SU-DHL-6 (cell line): Measurements from ENCODE around the gene PASK.

Experiments
- H2AFZ ChIP-seq: fragments of 200-600 bp; sonication (generic); 2 replicates; pipeline ENCODE4 v1.6.1; 2014; ENCODE audit warnings: low read depth, mild to moderate bottlenecking, moderate library complexity, mixed read lengths, antibody characterized with exemption, low read length; ENCODE audit not compliant: severe bottlenecking
- H3F3A ChIP-seq: fragments of 200-600 bp; shearing (Covaris generic); 2 replicates; pipeline ENCODE4 v1.6.0; 2016; ENCODE audit warnings: antibody characterized with exemption, mild to moderate bottlenecking; ENCODE audit not compliant: insufficient read depth
- H3K27ac ChIP-seq: fragments of 200-600 bp; sonication (generic); 2 replicates; pipeline ENCODE4 v1.5.1; 2016; ENCODE audit warnings: low read depth, mild to moderate bottlenecking, low read length, moderate library complexity, mixed read lengths
- H3K27me3 ChIP-seq: fragments of 200-600 bp; sonication (generic), shearing (Covaris generic); 2 replicates; pipeline ENCODE4 v1.6.0; 2014; ENCODE audit warnings: mild to moderate bottlenecking, low read length
- H3K36me3 ChIP-seq: fragments of 200-600 bp; sonication (generic); 2 replicates; pipeline ENCODE4 v1.6.1; 2014; ENCODE audit warnings: mild to moderate bottlenecking, low read length, mixed read lengths
- H3K4me2 ChIP-seq: fragments of 300-600, 200-600 bp; shearing (Covaris generic), sonication (generic); 2 replicates; pipeline ENCODE4 v1.6.0; 2014; ENCODE audit warnings: low read length, low read depth, mild to moderate bottlenecking; ENCODE audit not compliant: poor library complexity, severe bottlenecking
- H3K4me3 ChIP-seq: fragments of 200-600 bp; sonication (generic); 2 replicates; pipeline ENCODE4 v1.5.1; 2014; ENCODE audit warnings: antibody characterized with exemption, low read length, mild to moderate bottlenecking, mixed read lengths; ENCODE audit not compliant: insufficient read depth, poor library complexity, severe bottlenecking
- H3K79me2 ChIP-seq: fragments of 200-600 bp; sonication (generic); 2 replicates; pipeline ENCODE4 v1.6.1; 2014; ENCODE audit warnings: mild to moderate bottlenecking, low read length, moderate library complexity; ENCODE audit not compliant: insufficient read depth
- H3K9ac ChIP-seq: fragments of 200-600 bp; sonication (generic); 2 replicates; pipeline ENCODE4 v1.7.0; 2014; ENCODE audit warnings: mild to moderate bottlenecking, low read length
- H3K9me2 ChIP-seq: fragments of 200-600 bp; sonication (generic); replicated peaks from 2 replicates; pipeline ENCODE4 v1.6.1; 2014; ENCODE audit warnings: low read length; ENCODE audit not compliant: insufficient read depth
- H3K9me3 ChIP-seq: fragments of 200-600 bp; sonication (generic); 2 replicates; pipeline ENCODE4 v1.6.1; 2014; ENCODE audit warnings: low read length, mixed read lengths; ENCODE audit not compliant: insufficient read depth
- H4K20me1 ChIP-seq: fragments of 200-600 bp; sonication (generic); 2 replicates; pipeline ENCODE4 v1.6.1; 2014; ENCODE audit warnings: low read depth, mild to moderate bottlenecking, antibody characterized with exemption, low read length, moderate library complexity, mixed read lengths
- CTCF ChIP-seq: fragments of 200-600 bp; sonication (generic); IDR thresholded peaks from one replicate; pipeline ENCODE4 v1.5.1; 2017; ENCODE audit warnings: antibody characterized with exemption, mild to moderate bottlenecking, low read length, moderate library complexity; ENCODE audit not compliant: insufficient read depth, poor library complexity, severe bottlenecking
- EZH2phosphoT487 ChIP-seq: fragments of 200-600 bp; sonication (generic), shearing (Covaris generic); conservative IDR thresholded peaks from 2 replicates; pipeline ENCODE4 v1.6.1; 2018; ENCODE audit warnings: mild to moderate bottlenecking, antibody characterized with exemption, low read length, moderate library complexity, mixed read lengths

PASK gene

DNA sequence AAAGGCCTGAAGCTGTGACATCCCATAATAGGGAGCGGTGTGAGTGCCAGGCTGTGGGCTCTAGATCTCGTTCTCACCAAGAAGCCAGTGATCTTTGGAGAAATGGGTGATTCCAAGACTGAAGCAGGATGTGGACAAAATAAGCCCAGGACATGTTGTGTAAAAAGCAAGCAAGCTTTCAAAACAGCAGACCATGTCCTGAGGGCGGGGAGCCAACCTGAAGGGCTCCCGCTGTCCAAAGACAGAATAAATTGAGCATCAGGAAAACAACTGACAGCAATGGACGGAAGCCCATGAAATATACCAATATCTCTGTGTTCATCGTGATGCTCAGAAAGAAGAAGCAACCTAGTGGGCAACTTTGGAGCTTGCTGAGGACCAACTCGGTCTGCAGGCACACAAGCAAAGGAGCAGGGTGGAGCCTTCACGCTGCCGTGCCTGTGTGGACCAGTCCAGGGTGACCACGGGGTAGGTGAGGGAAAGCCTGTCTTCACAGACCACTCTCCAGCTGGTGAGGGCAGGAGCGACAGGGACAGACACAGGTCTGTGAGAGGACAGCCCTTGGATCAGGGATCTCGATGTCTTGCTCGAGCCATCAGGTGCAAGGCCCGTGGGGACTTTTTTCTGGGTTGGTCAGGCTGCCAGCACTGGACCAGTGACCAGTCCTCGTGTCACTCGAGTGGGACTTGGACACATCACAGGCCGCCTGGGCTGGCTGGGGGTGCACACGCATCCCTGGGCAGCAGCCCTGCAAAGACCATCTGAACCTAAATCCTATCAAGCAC lies 68.7 kb downstream of the PASK start:
- no peaks in the 10 kb centered on the region for H3F3A ChIP-seq
- H3K4me3 ChIP-seq, result no peak overlapping the region
- H3K9ac ChIP-seq, result no peak overlapping the region
- TF ChIP-seq EZH2phosphoT487 (no peak), CTCF (no peak)
- no peaks in the 10 kb centered on the region for H3K9me2 ChIP-seq
- no peaks in the 10 kb centered on the region for H3K36me3 ChIP-seq
- no peaks in the 10 kb centered on the region for H3K9me3 ChIP-seq
- H2AFZ ChIP-seq, result no peak overlapping the region
- H3K79me2 ChIP-seq, result no peaks in the 10 kb centered on the region
- no peaks in the 10 kb centered on the region for H3K27me3 ChIP-seq
- no peak overlapping the region for H3K27ac ChIP-seq
- no peaks in the 10 kb centered on the region for H4K20me1 ChIP-seq
- H3K4me2 ChIP-seq, result no peak overlapping the region

- H3K9me2 ChIP-seq, result no peaks in the 10 kb centered on the region
- TF ChIP-seq EZH2phosphoT487 (no peak), CTCF (no peak)
- H3K9ac ChIP-seq, result no peak overlapping the region
These were observed 74.3 kb downstream of the PASK start for GRCh38 chr2:241074901-241075540.

DNA sequence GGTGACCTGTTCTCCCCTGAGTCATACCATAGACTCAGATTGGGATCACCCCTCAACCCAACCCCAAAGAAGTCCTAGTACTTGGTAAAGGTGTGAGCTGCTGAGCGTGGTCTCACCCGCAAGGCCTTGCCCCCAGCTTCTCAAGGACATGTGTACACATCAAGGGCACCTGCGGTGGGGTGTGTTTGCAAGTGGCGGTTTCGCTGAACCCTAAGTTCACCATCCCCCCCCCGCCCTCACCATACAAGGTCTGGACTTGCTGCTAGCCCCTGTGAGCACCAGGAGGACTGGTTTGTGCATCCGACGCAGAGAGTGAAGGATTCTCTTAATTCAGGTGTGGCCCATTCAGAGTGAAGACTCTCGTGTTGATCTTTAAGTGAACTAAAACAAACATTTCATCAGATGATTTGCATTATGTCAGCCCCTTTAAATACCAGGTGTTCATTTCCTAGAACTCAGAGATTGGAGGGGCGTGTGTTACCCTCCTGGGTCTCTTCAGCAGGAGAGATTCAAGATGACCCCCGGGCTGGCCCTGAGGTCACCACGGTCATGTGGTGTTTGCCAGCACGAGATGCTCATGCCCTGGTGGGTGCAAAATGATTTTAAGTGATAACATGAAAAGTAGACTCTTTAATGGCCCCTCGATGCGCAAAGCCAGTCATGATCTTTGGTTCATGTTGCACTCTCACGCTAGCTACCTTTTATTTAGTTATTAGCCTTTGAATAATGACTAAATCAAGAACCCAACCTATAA lies 75.0 kb downstream of the PASK start:
- Histone ChIP-seq H3K27ac (no peak overlapping the region), H3K27me3 (no peaks in the 10 kb centered on the region), H3K79me2 (no peaks in the 10 kb centered on the region), H3K9me3 (no peaks in the 10 kb centered on the region), H3K4me2 (no peak overlapping the region), H4K20me1 (no peaks in the 10 kb centered on the region), H3K9me2 (no peaks in the 10 kb centered on the region), H3K9ac (no peak overlapping the region), H3F3A (no peaks in the 10 kb centered on the region), H2AFZ (no peak overlapping the region), H3K36me3 (no peaks in the 10 kb centered on the region), H3K4me3 (no peak overlapping the region)
- TF ChIP-seq EZH2phosphoT487 (no peak), CTCF (no peak)

More at GRCh38 chr2:241074901-241075540, 74.3 kb downstream of the PASK start:
- Histone ChIP-seq H2AFZ (no peak overlapping the region), H3K4me3 (no peak overlapping the region), H3K36me3 (no peaks in the 10 kb centered on the region), H3K79me2 (no peaks in the 10 kb centered on the region), H3K27ac (no peak overlapping the region), H3K4me2 (no peak overlapping the region), H3K9me3 (no peaks in the 10 kb centered on the region), H3K27me3 (no peaks in the 10 kb centered on the region), H3F3A (no peaks in the 10 kb centered on the region), H4K20me1 (no peaks in the 10 kb centered on the region)
